Activated gamma-delta T cell (primary cell): ENCODE measurements around the gene SLC10A7.
A peak's percentile ranks its signal among the peaks of the same experiment; 100 is the strongest.

Source experiments
- DNase-seq: peaks from one replicate; lab custom pipeline; 2025; lab: John Stamatoyannopoulos, UW
- total RNA-seq, 2 donors: gene quantifications; one replicate each; lab custom pipeline; 2026; lab: John Stamatoyannopoulos, UW

SLC10A7 gene, protein sequence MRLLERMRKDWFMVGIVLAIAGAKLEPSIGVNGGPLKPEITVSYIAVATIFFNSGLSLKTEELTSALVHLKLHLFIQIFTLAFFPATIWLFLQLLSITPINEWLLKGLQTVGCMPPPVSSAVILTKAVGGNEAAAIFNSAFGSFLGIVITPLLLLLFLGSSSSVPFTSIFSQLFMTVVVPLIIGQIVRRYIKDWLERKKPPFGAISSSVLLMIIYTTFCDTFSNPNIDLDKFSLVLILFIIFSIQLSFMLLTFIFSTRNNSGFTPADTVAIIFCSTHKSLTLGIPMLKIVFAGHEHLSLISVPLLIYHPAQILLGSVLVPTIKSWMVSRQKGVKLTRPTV
- 16.9 to 18.2 reads per million in 2 donors for total RNA-seq

DNA sequence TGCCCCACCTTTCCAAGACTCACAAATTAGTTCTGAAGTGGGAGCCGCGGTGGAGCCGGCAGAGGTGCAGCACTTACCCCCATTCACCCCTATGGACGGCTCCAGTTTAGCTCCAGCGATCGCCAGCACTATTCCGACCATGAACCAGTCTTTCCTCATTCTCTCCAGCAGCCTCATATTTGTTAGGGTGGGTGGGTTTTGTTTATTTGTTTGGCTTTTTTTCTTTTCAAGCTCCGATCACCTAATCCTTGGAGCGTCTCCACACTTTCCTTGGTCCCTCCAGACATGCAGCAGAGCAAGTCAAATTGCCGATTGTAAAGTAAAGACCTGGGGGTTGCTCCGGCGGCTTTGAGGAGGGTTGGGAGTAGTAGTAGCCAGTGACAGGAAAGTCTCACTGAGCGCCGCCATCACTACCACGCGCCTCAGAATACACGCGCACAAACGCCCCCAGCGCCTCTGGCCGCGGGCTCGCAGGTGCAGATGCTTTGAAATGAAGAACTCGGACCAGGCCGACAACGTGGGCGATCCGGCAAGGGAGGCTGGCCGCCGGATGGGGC lies at the start of gene SLC10A7:
Gene SLC10A7, minus strand, starts transcription at position 400 of the 557 bp plus-strand sequence. Its CDS starts 223 bp downstream, at position 177.
- peak; percentile 38 for DNase-seq

DNA sequence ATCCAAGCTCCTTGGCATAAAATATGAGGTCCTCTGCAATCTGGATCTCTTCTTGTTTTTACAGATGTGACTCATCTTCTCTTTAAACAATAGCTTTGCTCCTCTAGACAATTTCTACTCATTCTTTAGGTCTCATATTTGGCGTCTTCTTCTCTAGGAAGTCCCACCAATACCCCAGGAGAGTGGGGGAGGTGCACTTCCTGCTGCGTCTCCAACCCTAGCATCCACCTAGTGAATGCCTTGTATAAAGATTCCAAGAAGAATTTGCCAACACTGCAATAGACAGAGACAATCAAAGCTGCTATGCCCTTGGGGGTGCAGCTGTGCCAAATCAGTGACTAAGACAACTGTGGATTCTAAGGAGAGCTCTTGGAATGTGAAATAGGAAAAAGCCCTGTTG lies 45.7 kb upstream of the SLC10A7 start:
- DNase-seq = no peak

DNA sequence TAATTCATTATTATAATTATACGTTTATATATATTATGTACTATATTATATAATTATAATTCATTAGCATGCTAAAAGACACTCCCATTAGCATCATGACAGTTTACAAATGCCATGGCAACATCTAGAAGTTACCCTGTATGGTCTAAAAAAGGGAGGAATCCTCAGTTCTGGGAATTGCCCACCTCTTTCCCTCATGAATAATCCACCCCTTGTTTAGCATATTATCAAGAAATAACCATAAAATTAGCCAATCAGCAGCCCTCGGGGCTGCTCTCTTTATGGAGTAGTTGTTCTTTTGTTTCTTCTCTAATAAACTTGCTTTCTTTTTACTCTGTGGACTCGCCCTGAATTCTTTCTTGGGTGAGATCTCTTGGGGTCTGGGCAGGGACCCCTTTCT lies 42.8 kb upstream of the SLC10A7 start:
- no peak for DNase-seq

DNA sequence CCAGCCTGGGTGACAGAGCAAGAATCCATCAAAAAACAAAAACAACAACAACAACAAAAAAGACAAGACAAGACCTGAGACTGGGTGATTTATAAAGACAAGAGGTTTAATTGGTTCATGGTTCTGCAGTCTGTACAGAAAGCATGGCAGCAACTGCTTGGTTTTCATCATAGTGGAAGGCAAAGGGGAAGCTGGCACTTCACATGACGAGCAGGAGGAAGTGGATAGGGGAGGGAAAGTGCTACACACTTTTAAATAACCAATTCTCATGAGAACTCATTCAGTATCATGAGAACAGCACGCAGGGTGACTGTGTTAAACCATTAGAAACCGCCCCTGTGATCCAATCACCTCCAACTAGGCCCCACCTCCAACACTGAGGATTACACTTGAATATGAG lies 28.4 kb upstream of the SLC10A7 start:
- DNase-seq = no peak

DNA sequence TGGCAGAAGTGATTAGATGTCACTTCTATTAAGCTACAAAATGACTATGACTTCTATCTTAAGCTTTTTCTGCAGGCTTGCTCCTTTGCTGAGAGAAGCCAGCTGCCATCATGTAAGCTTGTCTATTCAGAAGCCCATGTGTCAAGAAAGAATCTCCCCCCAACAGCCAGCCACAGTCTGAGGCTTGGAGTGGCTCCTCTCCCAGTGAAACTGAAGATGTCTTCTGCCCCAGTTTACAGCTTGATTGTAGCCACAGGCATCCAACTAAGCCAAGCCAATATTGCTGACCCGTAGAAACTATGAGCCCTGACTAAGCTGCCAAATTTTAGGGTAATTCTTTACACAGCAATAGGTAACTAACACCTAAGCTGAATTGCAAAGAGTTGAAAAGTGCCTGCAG lies 26.7 kb upstream of the SLC10A7 start:
- DNase-seq = no peak

DNA sequence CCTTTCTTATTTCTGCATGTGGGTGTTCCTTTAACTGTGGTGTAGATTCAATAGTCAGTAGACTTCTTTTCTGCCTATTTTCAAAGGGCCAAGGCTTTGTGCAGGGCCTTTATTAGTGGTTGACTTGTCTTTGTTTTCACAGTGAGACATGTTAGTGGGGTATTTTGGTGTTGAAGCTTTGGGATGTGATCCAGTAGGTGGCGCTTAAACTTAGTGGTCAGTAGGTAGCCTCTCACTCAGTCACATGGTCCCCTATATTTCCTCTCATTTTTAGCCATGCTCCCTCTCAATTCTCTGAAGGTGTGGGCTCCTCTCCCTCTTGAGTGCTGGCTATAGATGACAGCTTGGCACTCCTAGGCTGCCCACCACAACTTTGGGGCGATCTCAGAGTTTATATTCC lies 23.4 kb upstream of the SLC10A7 start:
- DNase-seq = no peak

DNA sequence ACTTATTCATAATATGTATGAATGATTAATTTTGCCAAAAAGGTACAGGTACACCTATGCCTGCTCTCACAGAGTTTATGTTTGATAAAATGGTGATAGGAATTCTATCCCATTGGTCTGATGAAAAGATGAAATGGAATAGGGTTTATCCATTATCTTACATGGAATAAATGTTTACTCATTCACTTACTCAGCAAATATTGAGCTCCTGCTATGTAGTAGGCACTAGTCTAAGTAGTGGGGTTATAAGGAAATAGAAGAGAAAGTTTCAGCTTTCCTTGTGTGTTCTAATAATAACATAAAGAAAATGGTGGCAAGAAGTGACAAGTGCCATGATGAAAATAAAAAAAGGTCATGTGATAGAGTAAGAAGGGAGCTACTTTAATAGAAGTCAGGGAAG lies 12.4 kb upstream of the SLC10A7 start:
- DNase-seq = no peak

DNA sequence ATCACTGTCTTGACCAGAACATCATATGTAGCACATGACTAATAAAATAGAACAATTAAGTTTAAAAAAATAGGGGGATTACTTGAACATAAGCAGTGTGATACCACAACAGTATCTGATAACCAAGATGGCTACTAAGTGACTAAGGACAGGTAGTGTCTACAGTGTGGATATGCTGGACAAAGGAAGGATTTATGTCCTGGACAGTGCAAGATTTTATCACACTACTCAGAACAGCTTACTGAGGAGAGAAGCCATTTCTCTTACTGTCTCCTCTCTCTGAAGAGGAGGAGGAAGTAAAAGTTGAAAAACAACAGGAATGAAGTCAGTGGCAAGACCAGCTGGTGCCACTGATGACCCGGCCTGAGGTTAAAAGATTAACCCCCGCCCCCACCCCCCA lies 4.0 kb upstream of the SLC10A7 start:
- no peak for DNase-seq

DNA sequence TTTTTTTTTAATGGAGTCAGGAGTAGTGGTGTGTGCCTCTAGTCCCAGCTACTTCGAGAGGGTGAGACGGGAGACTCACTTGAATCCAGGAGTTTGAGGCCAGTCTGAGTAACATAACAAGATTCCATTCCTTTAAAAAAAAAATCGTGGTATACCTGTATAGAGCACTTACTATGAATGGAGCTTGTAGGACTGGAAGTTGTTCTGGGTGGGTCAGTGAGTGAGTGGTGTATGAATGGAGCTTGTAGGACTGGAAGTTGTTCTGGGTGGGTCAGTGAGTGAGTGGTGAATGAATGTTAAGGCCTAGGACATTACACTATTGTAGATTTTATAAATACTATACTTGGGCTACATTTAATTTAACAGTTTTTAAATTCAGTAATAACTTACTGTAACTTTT lies 2.9 kb upstream of the SLC10A7 start:
- DNase-seq = no peak

DNA sequence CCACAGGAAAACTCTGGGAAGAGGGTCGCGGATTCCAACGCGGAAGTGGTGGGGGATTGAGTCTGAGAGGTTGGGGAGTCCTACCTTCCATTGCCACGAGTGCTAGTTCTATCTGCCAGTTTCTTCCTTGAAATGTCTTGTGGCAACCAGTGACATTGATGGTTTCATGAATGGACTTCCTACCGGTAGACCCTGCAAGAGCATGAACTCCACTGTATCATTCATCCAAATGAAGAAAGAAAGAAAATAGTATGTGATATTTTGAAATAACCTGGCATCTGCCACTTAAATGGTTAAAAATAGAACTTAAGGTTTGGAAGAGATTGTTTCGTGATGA lies 1.1 kb upstream of the SLC10A7 start:
- no peak for DNase-seq

DNA sequence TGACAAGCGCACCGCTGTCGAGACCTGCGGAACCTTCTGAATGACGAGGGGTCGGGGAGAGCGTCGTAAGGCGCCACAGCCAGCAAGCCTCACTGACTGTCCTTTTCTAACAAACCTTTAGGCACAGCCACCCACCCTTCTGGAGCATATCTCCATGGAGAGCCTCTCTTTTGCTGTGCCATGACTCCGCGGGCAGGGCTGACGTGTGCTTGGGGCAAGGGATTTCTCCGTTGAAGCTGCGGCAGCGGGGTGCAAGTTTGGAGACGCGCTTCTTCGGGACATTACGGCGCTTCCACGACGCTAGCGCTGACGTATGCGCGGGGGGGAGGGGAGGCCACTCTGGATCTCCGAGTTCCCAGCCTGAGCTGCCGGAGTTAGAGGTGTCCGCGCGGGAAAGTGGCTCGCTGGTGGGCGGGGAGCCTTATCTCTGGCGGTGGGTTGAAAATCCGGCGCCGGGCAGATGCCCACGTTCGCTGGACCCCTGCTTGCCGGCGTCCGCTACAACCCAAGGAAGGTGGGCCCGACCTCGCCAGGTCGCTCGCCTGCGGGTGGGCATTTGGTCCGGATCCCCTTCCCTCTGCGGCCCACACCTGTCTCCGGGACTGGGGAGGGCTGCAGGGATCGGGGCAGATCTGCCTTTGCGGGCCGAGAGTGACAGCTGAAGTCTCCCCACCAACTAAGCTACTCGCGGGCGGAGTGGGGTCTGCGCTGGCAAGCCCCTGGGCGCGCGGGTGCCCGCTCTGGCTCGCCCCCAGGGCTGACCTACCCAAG lies 543 bp upstream of the SLC10A7 start:
- peak; percentile 59 for DNase-seq

DNA sequence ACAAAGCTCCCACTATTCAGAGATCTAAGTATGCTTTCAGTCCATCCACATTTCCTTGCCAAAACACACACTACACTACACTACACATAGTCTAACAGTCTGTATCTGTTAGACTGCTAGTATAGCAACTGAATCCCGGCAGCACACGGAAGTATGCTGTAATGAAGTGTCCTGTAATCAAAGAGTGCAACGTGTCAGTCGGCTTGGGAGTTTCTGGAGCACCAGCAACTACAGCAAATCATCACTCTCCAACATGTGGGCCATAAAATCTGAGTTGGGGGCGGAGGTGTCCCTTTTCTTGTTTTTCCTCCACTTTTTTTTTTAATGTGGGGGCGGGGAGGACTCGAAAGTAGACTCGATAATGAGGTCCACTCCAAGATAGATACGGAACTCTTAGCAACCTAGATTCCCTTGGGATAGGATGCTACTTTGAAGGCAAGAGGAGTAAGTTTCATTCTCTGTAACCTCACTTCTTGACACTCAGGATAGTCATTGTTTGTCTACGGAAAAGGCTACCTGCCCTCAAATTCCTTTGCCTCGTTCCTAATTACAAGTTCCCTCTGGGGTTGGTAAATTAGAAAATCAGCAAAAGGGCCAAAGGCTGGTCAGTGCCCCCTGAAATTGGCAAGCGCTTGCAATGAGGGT lies 722 bp downstream of the SLC10A7 start:
- DNase-seq = no peak

DNA sequence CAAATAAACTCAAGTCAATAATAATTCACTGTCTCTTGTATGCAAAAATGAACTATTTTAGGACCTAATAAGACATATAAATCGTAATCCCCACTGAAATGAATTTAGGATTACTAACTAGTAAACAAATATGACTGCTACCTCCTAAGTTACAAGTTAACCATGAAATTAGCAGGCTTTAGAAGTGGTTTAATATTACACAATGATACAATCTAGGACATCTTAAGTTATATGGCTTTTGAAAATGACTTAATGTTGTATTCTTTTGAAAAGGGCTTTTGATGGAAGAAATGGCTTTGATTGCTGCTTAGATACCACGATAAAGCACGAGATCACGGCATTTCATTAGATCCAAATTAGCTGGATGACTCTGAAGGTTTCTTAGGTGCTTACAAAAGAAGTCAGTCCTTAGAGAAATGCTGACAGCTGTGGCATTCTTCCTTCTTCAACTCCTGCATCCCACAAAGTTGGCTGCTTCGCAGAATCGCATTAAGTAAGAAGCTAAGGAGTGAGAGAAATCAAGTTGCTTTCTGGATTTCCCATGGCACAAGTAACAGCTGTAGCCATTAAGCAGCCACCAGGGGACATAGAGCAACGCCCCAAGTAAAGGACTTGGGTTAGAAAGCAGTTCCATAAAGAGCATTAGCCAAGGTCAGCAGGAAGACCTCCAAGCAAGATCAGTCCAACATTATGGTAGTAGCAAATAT lies 6.9 kb downstream of the SLC10A7 start:
- DNase-seq = no peak

DNA sequence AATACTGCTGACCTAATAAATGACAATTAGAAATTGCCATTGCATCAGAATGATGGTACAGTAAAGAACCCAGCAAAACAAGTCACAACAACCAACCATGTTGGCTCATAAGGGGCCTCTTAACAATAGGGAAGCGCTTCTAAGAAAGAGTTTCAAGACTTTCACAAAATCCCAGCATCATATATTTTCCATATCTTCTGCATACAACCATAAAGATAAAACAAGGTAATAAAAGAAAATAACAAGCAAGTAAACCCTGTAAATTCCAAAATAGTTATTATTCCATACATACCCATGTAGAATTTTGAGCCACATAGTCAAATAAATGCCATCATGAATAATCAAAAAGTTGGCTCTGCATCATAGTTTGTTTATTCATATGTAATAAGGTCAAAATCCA lies 8.2 kb downstream of the SLC10A7 start:
- DNase-seq = no peak

DNA sequence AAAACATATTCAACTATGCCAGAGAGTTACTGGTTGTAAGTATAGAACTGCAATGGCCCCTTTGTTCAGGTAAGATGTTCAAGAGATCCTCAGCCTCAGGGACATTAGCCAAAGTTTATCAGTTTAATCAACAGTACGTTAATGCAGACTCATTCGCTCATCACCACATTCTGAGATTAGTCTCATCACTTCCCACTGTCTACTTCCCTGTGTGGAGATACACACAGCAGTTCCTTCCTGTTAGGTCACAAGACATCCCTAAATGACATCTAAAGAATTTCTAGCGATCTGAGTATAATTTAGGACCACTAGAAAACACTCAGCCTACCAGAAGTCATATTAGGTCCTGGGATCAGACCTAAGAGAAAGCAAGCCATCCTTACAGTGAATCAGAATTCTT lies 10.4 kb downstream of the SLC10A7 start:
- no peak for DNase-seq

DNA sequence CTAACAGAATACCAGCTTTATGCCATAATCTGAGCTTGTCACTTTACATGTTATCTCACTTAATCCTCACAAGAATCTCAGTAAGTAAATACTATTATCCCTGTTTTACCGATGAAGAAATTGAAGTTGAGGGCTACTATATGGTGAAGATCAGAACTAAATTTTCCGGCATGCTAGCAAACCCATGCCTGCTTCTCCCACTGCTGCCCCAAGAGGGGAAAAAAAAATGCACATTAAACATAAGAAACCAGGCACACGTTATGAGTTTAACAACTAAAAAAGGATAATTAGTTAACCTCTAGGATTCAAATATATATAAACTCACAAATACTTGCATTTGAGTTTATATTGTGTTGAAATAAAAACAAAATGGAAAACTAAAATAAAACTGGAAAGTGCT lies 10.8 kb downstream of the SLC10A7 start:
- no peak for DNase-seq

DNA sequence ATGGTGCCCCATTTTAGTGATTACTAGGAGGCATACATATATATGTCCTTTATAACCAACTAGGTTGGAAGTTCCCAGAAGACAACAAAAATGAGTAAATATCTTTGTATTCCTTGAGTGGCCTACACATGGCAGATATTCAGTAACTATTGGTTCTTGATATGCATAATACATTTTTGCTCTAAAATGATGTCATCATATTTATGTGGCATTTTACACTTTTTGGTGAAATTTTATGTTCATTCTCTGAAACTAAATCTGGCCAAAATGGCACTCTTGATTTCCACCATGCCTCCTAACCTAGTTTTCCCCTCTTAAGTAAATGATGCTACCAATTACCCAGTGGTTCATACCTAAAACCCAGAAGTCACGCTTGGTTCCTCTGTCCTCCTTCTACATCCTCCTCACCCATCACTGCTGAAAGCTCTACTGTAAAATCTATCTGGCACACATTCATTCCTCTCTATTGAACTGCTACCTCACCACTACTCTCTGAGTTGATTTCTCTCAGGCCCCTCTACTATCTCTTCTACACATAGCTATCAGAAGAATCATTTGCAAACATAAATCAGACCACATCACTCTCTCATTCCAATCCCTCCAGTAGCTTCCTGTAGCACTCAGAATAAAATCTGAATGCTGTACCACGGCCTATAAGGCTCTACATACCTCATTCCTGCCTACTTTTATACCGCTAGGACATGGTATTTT lies 13.4 kb downstream of the SLC10A7 start:
- no peak for DNase-seq

DNA sequence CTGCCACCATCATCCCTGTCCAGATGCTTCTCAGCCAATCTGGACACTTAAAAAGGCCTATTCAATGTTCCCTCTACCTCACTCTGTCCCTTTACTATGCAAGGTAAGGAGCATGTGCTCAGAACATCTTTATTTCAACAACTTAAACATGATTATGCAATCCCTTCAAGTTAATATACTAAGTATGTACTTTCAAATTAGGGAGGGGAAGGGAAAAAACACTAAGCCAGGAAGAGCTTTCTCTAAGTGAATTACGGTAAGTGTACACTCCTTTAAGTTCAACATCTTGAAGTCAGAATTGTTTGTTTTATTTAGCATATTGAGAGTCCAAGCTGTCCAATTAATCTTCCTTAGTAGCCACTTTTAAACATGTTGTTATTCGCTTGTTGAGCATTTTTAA lies 14.1 kb downstream of the SLC10A7 start:
- DNase-seq = no peak

DNA sequence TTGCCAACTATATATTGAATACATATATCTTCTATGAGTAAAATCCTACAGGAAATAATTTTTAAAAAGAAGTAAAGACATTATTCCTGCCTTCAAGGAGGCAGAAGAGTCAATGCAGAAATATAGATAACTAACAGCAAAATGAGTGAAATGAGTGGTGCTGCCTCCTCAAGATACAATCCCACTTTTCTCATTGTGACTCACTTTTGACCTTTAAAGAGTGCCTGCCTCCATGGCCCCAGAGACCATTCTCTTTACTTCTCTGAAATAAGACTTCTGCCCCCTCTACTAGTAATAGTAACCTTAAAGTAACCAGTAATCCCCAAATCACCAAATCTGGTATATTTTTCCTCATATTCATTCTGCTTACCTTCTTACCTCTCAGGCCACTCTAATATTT lies 15.5 kb downstream of the SLC10A7 start:
- no peak for DNase-seq

DNA sequence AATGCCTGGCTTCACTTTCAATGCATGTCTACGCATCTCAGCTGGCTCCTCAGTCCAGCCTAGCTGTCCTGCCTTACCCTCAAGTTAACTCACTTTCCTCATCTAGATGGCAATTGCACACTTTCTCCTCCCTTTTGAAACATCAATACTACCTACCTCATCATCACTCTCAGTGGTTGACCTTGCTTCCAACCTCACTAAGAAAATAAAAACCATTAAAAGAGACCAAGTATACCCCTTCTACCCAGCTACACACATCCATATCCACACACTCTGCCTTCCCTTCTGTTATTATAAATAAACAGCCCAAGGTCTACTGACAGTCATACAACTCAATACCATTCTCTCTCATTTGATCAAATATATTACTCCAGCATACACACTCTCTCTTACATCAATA lies 21.5 kb downstream of the SLC10A7 start:
- DNase-seq = no peak

DNA sequence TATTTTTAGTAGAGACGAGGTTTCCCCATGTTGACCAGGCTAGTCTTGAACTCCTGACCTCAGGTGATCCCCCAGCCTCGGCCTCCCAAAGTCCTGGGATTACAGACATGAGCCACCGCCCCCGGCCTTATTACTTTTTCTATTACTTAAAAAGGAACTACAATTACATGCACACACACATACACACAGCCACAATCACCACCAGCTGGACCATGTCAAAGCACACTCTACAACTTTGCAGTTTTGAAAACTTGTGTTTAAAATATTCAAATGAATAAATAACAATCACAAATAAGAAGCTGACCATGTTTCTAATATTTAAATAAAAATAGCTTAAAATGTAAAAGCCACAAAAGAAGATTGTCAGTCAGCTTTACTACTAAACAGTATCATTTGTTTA lies 23.4 kb downstream of the SLC10A7 start:
- DNase-seq = no peak
